Liver (tissue), 9 donors: ENCODE data around the gene NQO2. TPM values are rescaled to one million over a fixed set of nuclear protein-coding genes. Genes with fewer than 3 reads are reported as not detected.

Experiments
- DNase-seq: peaks from one replicate; pipeline ENCODE4 v3.0.0-alpha.2; 2017; ENCODE audit warnings: low spot score
- H3K27ac ChIP-seq, 2 donors: one replicate each; pipeline ENCODE4 v1.7.0; 2013; ENCODE audit warnings: inconsistent platforms in 2 of 2, low read length in 2 of 2, control low read depth in 1 of 2, low read depth in 1 of 2, mild to moderate bottlenecking in 1 of 2
- H3K27me3 ChIP-seq, 4 donors: one replicate each; pipeline versions ENCODE4 v1.6.1 to v1.7.0; 2013; ENCODE audit warnings: low read length in 3 of 4, inconsistent platforms in 1 of 4, mild to moderate bottlenecking in 1 of 4, moderate library complexity in 1 of 4; ENCODE audit not compliant: control insufficient read depth in 4 of 4, insufficient read depth in 4 of 4
- H3K36me3 ChIP-seq, 4 donors: one replicate each; pipeline versions ENCODE4 v1.6.1 to v1.7.0; 2013; ENCODE audit warnings: low read length in 3 of 4, mild to moderate bottlenecking in 3 of 4, low read depth in 1 of 4, moderate library complexity in 1 of 4; ENCODE audit not compliant: control insufficient read depth in 4 of 4, insufficient read depth in 3 of 4
- H3K4me1 ChIP-seq, 4 donors: one replicate each; pipeline versions ENCODE4 v1.6.1 to v1.7.0; 2013; ENCODE audit warnings: low read length in 3 of 4, mild to moderate bottlenecking in 3 of 4, moderate library complexity in 1 of 4; ENCODE audit not compliant: control insufficient read depth in 4 of 4, insufficient read depth in 4 of 4
- H3K4me3 ChIP-seq, 3 donors: one replicate each; pipeline versions ENCODE4 v1.6.1 to v1.7.0; 2013; ENCODE audit warnings: low read length in 3 of 3, control low read depth in 1 of 3, low read depth in 1 of 3, mild to moderate bottlenecking in 1 of 3
- H3K9ac ChIP-seq, 2 donors: one replicate each; pipeline ENCODE4 v1.7.0; 2013; ENCODE audit warnings: low read length in 2 of 2, mild to moderate bottlenecking in 2 of 2, moderate library complexity in 2 of 2, control low read depth in 1 of 2, low read depth in 1 of 2
- H3K9me3 ChIP-seq, 4 donors: one replicate each; pipeline versions ENCODE4 v1.6.1 to v1.7.0; 2013; ENCODE audit warnings: low read length in 3 of 4; ENCODE audit not compliant: control insufficient read depth in 4 of 4
- ATF3 ChIP-seq: IDR thresholded peaks from 2 replicates; pipeline ENCODE4 v1.6.1; 2016; ENCODE audit warnings: antibody characterized with exemption
- CTCF ChIP-seq: fragments of 150-350 bp; IDR thresholded peaks from 2 replicates; pipeline ENCODE4 v1.5.1; 2017; ENCODE audit warnings: improper control_type of control experiment, low read depth, low read length; ENCODE audit not compliant: missing input control
- EGR1 ChIP-seq, 2 donors: IDR thresholded peaks; 2 replicates each; pipeline ENCODE4 v1.6.1; 2016 to 2018; ENCODE audit warnings: antibody characterized with exemption in 2 of 2, low read depth in 2 of 2
- FOXA1 ChIP-seq: IDR thresholded peaks from 2 replicates; pipeline ENCODE4 v1.6.1; 2016; ENCODE audit warnings: antibody characterized with exemption
- FOXA2 ChIP-seq: IDR thresholded peaks from 2 replicates; pipeline ENCODE4 v1.6.1; 2016; ENCODE audit warnings: antibody characterized with exemption
- GABPA ChIP-seq, 2 donors: IDR thresholded peaks in 1 of 2; conservative IDR thresholded peaks in 1 of 2; 2 replicates each; pipeline ENCODE4 v1.6.1; 2016; ENCODE audit warnings: antibody characterized with exemption in 2 of 2, mild to moderate bottlenecking in 1 of 2, moderate library complexity in 1 of 2
- HNF4G ChIP-seq: IDR thresholded peaks from 2 replicates; pipeline ENCODE4 v1.6.1; 2016; ENCODE audit warnings: antibody characterized with exemption
- JUND ChIP-seq, 2 donors: IDR thresholded peaks; 2 replicates each; pipeline ENCODE4 v1.6.1; 2016; ENCODE audit warnings: antibody characterized with exemption in 2 of 2
- MAX ChIP-seq: IDR thresholded peaks from 2 replicates; pipeline ENCODE4 v1.6.1; 2016; ENCODE audit warnings: antibody characterized with exemption
- NR2F2 ChIP-seq: IDR thresholded peaks from 2 replicates; pipeline ENCODE4 v1.6.1; 2016; ENCODE audit warnings: antibody characterized with exemption
- RAD21 ChIP-seq, 2 donors: IDR thresholded peaks; 2 replicates each; pipeline ENCODE4 v1.6.1; 2016; ENCODE audit warnings: antibody characterized with exemption in 2 of 2, mild to moderate bottlenecking in 2 of 2
- REST ChIP-seq: IDR thresholded peaks from 2 replicates; pipeline ENCODE4 v1.6.1; 2016; ENCODE audit warnings: antibody characterized with exemption, mild to moderate bottlenecking
- RXRA ChIP-seq, 2 donors: IDR thresholded peaks; 2 replicates each; pipeline ENCODE4 v1.6.1; 2017 to 2018; ENCODE audit warnings: antibody characterized with exemption in 2 of 2, mild to moderate bottlenecking in 1 of 2
- SP1 ChIP-seq: IDR thresholded peaks from 2 replicates; pipeline ENCODE4 v1.6.1; 2018; ENCODE audit warnings: antibody characterized with exemption, mild to moderate bottlenecking
- TAF1 ChIP-seq: conservative IDR thresholded peaks from 2 replicates; pipeline ENCODE4 v1.6.1; 2016; ENCODE audit warnings: antibody characterized with exemption, mild to moderate bottlenecking
- YY1 ChIP-seq: IDR thresholded peaks from 2 replicates; pipeline ENCODE4 v1.6.1; 2016; ENCODE audit warnings: antibody characterized with exemption, mild to moderate bottlenecking
- WGBS: extraction: QIAGEN DNeasy Blood & Tissue Kit; methylation state at CpG from one replicate; pipeline ENCODE4 v1.1.7; 2013; 5-methylcytosine and 5-hydroxymethylcytosine counted together
- polyA plus RNA-seq, 2 donors: library from polyadenylated mRNA; stranded (reverse) in 1 of 2; unstranded in 1 of 2; fragments of 200-250 nt in 1 of 2; fragments of >200 nt in 1 of 2; fragmentation: Nextera tagmentation in 1 of 2; extraction: Ambion mirVana in 1 of 2; gene quantifications; one replicate each; pipeline versions ENCODE4 v1.2.1 to v1.2.3, GENCODE V29; 2013 to 2015
- total RNA-seq, 2 donors: library from RNA; depleted of rRNA; stranded (reverse); fragments of >200 nt; gene quantifications; one replicate each; pipeline ENCODE4 v1.2.3, GENCODE V29; 2014
- donor health status: healthy.
- donor health status: healthy.
- donor health status: healthy.
- donor health status: healthy.
- donor health status: healthy.

The NQO2 gene
- total and polyA plus RNA-seq, 4 donors = 11.5 to 127 (median 92.7) TPM

GRCh38 chr6:3039384-3039783 lies 39.7 kb downstream of the NQO2 start:
- TF ChIP-seq RAD21 (IDR thresholded peaks at IDR 0.05) (no peak), MAX (no peak), TAF1 (no peak), REST (no peak), ATF3 (no peak), JUND (IDR thresholded peaks at IDR 0.05) (no peak)
- H3K4me1 ChIP-seq = no peaks in the 10 kb centered on the region
- no peak overlapping the region for H3K27ac ChIP-seq
- 64% methylated on average over 3 of the region's 3 CpGs for WGBS
- H3K36me3 ChIP-seq = no peaks in the 10 kb centered on the region
- H3K27me3 ChIP-seq = no peaks in the 10 kb centered on the region
- no peak for DNase-seq
- H3K9me3 ChIP-seq = no peaks in the 10 kb centered on the region
- H3K4me3 ChIP-seq = no peak overlapping the region
- H3K9ac ChIP-seq = no peak overlapping the region

- H3K27ac ChIP-seq = no peak overlapping the region
- H3K9me3 ChIP-seq = no peaks in the 10 kb centered on the region
- H3K27me3 ChIP-seq = no peaks in the 10 kb centered on the region
- no peak overlapping the region for H3K9ac ChIP-seq
- H3K36me3 ChIP-seq = no peaks in the 10 kb centered on the region
- H3K4me3 ChIP-seq = no peak overlapping the region
- DNase-seq = no peak
- WGBS = 93% methylated on average over 3 of the region's 3 CpGs
- TF ChIP-seq MAX (no peak), NR2F2 (no peak), SP1 (no peak), GABPA (IDR thresholded peaks at IDR 0.05 in 1 of 2, conservative IDR thresholded peaks at IDR 0.05 in 1 of 2) (no peak), RXRA (IDR thresholded peaks at IDR 0.05) (no peak), EGR1 (IDR thresholded peaks at IDR 0.05; ENCODE audit: low read depth in 2 of 2) (no peak), TAF1 (no peak), ATF3 (no peak), RAD21 (IDR thresholded peaks at IDR 0.05) (no peak), REST (no peak), FOXA2 (no peak), CTCF (no peak), FOXA1 (no peak), HNF4G (no peak), YY1 (no peak)
- no peaks in the 10 kb centered on the region for H3K4me1 ChIP-seq
These were observed 41.5 kb downstream of the NQO2 start for GRCh38 chr6:3041147-3041546.
